SKM-1 (cell line): ENCODE data around the gene TMEM179B.
A peak's percentile ranks its signal among the peaks of the same experiment; 100 is the strongest.
"Not testable (repeated sequence)": the region's sequence is repeated elsewhere in the genome, so short reads cannot be mapped to it uniquely, and the experiment has no call there.

ENCODE experiments used
- DNase-seq: peaks from one replicate; lab custom pipeline; 2025; ENCODE audit not compliant: unreplicated experiment; lab: John Stamatoyannopoulos, UW

Gene TMEM179B, protein sequence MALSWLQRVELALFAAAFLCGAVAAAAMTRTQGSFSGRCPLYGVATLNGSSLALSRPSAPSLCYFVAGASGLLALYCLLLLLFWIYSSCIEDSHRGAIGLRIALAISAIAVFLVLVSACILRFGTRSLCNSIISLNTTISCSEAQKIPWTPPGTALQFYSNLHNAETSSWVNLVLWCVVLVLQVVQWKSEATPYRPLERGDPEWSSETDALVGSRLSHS

DNA sequence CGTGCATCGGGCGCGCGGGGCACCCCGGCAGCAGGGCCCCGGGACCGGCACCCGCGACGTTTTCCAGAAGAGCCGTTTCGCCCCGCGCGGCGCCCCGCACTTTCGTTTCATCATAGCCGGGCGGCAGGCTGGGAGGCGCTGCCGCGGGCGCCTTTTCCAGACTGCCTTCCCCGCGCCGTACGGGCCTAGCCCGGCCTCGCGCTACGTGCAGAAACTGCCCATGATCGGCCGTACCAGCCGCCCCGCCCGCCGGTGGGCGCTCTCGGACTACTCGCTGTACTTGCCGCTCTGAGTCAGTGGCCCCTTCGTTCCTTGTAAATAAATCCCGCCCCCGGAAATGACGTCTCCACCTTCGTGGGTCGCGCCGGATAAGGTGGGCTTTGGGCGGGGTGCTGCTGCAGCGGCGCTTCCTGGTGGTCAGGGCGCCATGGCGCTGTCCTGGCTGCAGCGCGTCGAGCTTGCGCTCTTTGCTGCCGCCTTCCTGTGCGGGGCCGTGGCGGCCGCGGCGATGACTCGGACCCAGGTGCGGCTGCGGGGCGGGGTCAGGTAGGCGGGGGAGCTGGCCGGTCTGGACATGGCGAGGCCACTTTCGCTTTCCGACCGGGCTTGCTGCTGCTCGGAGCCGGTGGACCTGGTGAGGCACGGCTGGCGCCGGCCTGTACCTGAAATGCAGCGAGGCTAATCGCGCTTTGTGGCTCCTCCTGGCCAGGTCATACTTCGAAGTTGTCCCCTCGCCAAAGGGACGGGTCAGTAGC, at the start of gene TMEM179B:
Gene TMEM179B, plus strand, starts transcription at position 398 of the 755 bp plus-strand sequence. Its CDS starts 30 bp downstream, at position 428.
- peak; percentile 97 for DNase-seq

DNA sequence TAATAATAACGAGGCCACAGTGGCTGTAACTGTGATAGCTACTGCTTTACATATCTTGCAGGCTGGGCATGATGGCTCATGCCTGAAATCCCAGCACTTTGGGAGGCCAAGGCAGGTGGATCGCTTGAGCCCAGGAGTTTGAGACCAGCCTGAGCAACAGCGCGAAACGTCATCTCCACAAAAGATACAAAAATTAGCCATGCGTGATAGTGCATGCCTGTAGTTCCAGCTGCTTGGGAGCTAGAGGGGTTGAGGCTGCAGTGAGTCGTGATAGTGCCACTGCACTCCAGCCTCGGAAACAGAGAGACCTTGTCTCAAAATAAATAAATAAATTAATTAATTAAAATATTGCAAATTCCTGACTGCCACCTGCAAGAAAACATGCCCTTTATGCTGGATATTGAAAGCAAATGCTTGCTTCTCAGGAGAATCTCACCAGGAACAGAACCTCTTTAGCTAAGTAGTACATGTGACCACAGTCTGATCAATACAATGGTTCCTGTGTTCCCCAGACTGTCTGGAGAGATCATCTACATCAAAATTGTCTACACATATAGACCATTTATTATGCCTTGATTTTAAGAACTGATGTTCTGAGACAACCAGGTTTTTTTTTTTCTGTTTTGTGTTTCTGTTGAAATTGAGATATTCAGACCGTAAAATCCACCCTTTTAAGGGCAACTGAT, 39.6 kb upstream of the TMEM179B start:
- no peak for DNase-seq

DNA sequence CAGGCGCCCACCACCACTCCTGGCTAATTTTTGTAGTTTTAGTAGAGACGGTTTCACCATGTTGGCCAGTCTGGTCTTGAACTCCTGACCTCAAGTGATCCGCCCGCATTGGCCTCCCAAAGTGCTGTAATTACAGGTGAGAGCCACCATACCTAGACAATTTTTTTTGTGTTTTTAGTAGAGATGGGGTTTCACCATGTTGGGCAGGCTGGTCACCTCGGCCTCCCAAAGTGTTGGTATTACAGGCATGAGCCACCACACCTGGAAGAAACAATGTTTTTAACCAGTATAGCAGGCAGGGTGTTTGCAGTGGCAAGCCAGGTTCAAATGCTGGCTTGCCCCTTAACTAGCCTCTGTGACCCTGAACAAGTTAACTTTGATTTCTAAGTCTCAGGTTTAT, 37.3 kb upstream of the TMEM179B start:
- not testable (repeated sequence) for DNase-seq

DNA sequence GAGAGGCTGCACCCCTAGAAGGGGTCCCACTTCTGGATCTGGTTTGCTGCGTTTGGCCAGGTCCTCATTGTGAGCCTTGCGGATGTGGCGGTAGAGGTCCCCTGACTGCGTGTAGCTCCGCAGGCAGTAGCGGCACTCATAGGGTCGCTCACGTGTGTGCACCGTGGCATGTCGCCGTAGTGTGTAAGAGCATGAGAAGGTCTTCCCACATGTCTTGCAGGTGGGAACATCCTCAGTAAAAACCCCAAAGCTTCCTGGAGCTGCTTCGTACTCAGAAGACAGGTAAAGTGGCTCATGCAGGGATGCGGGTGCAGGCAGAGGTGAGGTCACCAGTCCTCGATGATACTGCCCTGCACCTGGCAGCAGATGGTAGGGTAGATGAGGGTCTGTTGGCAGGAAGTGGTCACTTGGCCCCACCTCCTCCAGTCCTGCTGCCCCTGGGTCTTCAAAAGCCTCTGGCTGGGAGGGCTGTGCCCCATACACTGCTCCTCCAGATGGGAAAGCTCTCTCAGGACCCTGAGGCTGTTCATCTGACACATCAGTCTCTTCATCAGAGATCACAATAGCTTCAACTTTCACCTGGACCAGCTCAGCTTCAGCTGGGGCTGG, 34.9 kb upstream of the TMEM179B start:
- no peak for DNase-seq

DNA sequence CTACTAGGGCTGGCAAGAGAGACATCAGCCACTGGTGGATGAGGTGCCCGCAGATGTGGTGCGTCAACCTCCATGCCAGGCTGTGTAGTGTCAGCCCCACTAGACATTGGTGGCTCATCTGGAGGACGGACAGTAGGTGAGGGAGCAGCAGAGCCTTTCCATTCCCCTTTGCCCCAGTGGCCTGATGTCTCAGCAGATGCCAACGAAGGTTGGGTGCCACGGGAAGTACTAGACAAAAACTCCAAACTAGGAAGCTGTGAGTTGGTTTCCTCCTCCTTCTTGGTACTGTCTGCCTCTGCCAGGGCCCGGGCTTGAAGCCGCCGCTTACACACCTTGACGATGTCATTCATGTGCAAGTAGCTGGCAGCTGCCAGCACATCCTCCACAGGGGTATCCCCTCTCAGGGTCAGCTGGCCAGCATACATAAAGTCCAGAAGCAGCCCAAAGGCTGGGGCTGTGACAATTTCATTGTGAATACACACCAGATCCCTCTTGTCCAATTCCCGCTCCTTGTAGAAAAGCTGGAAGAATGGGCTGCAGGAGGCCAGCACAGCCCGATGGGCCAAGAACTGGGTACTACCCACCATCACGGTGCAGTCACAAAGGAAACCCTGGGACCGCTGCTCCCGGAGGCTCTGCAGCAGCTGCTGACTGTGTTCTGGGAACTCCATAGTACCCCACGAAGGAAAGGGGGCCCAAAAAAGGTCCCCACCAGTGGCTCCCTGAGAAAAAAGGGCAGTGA, 34.0 kb upstream of the TMEM179B start:
- no peak for DNase-seq

DNA sequence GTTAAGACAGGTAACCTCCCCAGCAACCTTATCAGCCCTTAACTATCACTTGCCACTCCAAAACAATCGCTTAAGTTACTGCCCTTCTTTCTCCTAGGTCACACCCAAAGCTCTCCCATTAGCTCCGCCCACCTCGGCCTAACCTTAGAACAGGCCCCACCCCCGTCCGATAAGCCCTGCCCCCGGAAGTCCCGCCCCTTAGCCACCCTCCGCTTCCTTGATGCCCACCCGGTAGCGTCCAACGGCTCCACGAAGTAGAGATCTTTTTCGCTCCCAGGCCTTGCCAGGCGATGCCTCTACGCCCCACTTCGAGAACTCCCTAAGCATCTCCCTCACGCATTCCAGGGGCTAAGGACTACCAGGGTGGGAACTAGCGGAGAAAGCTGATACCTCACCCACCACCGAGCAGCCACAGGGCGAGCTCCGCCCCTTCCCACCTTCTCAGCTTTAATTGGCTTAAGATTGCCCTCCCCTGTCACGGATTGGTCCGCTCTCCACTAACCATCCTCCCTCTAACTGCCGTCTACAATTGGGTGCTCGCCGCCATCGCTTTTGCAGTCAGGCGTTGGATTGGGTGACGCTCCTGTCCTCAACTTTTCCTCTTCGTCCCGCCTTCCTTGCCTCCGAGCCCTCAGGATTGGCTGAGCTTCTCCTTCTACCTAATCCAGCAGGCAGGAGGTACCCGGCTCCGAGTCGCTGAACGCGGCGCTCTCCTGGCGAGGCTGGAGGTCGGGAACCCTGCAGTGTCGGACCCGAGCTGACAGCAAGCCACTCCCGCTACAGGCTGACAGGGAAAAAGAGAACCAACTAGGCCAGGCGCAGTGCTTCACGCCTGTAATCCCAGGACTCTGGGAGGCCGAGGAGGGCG, 33.2 kb upstream of the TMEM179B start, which contains the start of gene ZBTB3:
Gene ZBTB3, minus strand, starts transcription at position 425 of the 868 bp plus-strand sequence. CDS start 496 bp downstream, outside the sequence.
- peak; percentile 99 for DNase-seq

DNA sequence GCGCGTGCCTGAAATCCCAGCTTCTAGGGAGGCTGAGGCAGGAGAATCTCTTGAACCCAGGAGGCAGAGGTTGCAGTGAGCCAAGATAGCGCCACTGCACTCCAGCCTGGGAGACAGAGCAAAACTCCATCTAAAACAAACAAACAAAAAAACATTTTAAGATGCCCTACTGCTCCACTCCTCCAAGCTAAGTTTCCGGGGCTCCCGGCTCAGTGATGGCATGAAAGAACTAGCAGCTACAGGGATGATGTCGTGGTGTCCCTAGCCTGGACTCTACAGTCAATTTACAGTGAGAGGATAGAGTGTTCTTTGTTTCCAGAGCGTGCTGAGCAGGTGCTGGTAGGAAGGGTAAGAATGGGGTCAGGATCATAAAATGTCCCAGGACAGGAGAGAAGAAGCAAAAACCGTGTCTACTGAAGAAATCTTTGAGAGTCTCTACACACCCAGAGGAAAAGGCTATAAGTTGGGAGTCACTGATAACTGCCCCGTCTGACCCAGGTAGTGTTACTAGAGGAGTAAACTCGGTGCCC, 32.1 kb upstream of the TMEM179B start:
- DNase-seq, result no peak

DNA sequence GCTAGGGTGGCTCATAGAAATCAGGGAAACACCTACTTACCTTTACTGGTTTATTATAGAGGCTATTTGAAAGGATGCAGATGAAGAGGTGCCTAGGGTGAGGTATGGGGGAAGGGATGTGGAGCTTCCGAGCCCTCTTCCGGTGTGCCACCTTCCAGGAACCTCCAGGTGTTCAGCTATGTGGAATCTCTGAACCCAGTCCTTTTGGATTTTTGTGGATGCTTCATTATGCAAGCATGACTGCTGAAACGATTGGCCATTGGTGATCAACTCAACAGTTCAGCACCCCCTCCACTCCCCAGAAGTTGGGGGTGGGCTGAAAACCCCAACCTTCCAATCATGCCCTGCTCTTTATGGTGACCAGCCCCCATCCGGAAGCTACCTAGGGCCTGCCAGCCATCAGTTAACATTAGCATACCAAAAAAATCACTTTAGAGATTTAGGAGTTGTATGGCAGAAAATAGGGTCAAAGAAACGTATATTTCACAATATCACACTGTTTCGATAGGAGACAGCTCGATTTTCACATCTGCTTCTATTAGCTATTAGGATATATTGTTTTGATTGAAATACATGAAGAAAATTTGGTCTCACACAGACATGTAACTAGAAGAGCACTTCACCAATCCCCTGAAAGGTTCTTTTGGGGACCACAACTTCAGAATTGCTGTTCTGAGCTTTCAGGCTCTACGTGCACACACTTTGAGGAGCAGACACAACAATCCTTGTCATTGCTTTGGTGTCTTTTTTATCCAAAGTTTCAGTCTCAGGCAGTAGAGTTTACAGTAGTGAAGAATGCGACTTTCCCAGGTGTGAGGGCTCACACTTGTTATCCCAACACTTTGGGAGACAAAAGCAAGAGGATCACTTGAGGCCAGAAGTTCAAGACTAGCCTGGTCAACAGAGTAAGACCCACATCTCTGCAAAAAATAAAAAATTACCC, 29.1 kb upstream of the TMEM179B start:
- DNase-seq, result no peak

DNA sequence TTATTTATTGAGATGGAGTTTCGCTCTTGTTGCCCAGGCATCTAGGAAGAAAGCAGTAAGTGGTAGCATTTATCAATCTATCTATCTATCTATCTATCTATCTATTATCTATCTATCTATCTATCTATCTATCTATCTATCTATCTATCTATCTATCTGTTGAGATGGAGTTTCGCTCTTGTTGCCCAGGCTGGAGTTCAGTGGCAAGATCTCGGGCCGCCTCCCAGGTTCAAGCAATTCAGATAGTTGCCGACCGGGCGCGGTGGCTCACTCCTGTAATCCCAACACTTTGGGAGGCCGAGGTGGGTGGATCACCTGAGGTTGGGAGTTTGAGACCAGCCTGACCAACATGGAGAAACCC, 26.4 kb upstream of the TMEM179B start:
- not testable (repeated sequence) for DNase-seq

DNA sequence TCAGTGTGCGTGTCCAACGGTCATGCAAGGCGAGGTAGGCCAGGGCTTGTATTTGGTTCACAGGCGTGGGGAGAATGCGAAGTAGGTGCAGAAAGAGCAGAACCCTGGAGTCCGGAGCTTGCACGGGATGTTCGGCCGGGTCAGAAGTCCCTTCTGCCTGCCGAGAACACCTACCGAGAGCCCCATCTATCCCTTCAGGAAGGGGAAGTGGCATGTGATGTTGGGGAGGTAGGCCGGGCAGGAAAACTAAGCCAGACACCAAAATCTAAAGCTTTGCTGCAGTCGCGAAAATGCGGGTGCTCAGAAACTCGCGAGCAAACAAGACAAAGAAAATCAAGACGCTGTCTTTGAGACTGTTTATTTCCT, 16.4 kb upstream of the TMEM179B start:
- no peak for DNase-seq

DNA sequence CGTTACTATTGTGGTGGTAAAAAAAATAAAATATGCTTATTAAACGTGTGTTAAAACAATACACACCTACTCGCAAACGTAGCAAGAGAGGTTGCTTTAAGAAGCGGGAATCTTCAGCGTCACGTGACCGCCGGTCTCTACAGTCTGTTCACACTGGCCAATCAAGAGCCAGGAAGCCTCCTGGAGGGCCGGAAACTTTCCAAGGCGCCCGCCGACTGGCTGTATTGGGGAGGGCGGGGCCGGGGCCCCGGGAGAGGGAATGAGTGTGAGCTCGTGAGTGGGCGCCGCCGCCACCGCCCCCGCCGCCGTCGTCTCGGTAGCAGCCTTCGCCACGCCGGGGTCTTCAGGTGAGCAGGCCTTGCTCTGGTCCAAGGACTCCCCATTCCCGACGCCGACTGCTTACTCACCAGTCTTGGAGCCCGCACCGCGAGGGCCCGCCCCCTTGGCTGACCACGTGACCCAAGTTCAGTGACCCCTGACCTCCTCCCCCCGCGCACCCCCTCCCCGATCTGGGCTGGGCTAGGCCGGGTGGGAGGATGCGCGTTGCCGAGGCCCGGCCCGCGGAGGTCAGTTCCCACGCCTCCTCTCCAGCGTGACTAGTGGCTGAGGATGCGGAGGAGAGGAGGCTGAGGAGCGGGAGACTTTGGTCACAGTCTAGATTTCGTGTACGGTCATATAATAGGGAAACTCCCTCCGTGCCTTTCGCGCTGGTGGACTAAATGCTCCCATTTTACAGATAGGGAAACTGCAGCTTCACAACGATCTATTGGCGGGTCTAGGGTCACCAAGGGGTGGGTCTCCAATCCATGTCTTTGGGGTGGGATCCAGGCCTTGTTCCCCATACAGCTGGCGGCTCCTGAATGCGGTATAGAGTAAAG, 15.8 kb upstream of the TMEM179B start, which contains the start of gene TAF6L:
Gene TAF6L, plus strand, starts transcription at position 253 of the 878 bp plus-strand sequence. CDS start 4,388 bp downstream, outside the sequence.
- DNase-seq, result peak; percentile 96

DNA sequence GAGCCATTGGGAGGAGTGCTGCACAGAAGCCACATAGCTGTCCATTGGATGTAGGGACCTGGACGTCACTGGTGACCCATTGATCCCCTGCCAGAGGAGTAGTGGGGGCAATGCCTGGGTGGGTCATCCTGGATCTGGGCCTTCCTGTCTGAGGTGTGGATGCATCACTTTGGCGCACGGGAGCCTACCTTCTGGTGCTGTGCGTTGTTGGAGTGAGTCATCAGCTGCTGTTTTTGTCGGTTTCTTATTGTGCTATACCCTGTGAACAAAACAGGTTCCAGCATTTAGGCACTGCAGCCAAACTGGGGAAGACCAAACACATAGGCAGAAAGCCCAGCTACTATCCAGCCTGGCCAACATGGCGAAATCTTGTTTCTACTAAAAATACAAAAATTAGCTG, 12.8 kb upstream of the TMEM179B start:
- no peak for DNase-seq

DNA sequence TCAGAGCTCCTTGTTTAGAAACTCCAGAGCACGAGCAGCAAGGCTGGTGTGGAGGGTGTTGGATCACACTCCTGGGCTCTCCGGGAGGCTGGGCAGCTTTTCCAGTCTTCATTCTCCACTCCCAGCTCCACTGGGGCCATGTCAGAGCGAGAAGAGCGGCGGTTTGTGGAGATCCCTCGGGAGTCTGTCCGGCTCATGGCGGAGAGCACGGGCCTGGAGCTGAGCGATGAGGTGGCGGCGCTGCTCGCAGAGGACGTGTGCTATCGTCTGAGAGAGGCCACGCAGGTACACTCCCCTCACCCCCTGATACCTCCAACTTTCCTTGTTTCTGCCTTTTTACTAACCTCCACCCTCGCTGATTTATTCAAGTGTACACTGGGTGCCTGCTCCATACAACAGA, 11.6 kb upstream of the TMEM179B start:
- no peak for DNase-seq

DNA sequence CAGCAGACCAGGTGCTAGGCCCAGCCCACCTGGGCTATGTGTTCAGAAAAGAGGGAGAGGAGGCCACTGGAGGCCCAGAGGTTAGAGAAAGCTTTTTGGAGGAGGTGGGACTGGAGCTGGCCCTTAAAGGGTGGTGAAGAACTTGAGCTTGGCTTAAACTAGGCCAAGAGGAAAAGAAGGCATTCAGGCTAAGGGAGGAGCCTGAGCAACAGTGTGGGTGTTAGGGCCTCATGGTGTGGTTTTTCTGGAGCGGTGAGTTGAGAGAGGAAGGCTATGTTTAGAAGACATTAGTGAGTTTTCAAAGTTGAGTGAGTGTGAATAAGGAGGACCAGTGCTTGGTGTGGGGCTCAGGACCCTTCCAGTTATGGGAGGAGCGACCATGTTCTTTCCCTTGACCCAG, 9.8 kb upstream of the TMEM179B start:
- no peak for DNase-seq

DNA sequence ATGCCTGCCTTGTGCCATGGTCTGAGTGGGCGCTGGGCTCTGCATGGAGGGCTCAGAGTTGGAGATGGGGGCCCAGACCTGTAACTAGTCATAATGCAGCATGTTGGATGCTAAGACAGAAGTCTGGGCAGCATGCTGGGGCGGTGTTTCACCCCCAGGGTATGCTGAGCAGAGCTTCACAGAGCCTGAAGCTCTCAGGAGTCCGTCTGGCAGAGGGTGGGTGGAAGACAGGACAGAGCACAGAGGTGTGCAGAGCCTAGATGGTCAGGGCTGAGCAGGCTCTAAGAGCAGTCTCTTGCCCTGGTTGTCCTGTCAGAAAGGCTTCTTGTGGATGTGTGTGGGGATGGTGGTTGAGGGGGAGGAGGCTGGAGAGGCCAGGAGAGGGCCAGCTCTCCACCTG, 8.8 kb upstream of the TMEM179B start:
- no peak for DNase-seq

DNA sequence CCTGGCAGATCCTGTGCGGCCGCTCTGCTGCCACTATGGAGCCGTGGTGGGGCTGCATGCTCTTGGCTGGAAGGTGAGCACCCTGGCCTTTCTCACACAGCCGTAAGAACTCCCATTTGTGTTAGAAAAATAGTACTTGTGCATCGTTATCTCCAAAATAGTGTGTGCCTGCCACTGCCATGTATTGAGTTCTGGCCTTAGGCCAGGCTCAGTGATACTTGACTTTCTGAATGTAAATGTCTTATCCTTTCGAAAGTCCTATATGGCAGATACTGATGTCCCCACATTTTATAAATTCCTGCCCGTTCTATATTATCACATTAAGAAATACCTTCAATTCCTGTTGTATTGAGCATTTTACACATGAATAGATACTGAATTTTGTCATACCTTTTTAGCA, 4.4 kb upstream of the TMEM179B start:
- no peak for DNase-seq

DNA sequence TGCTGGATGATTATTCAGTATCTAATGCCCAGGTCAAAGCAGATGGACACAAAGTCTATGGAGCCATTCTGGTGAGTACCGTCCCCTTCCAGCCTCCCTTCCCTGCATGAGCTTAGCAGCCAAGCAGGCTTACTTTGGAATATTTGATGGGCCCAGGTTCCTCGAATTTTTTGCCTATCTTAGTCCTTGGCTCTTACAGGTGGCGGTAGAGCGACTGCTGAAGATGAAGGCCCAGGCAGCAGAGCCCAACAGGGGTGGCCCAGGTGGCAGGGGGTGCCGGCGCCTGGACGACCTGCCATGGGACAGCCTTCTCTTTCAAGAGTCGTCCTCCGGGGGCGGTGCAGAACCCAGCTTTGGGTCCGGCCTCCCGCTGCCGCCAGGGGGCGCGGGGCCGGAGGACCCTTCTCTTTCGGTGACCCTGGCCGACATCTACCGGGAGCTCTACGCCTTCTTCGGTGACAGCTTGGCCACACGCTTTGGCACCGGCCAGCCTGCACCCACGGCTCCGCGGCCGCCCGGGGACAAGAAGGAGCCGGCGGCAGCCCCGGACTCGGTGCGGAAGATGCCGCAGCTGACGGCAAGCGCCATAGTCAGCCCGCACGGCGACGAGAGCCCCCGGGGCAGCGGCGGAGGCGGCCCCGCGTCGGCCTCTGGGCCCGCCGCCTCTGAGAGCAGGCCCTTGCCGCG, 741 bp upstream of the TMEM179B start:
- DNase-seq, result peak; percentile 66
